Erythroblast (primary cell): ENCODE results near the gene LMAN2.
"Not testable (repeated sequence)": the region's sequence is repeated elsewhere in the genome, so short reads cannot be mapped to it uniquely, and the experiment has no call there.

Experiments
- DNase-seq, 2 experiments: peaks; one replicate each; lab custom pipeline; 2025; lab: John Stamatoyannopoulos, UW
- GATA1 ChIP-seq: IDR thresholded peaks from 2 replicates; pipeline ENCODE4 v1.6.1; 2011; ENCODE audit warnings: low read depth, mild to moderate bottlenecking, control low read depth, low read length, moderate library complexity
- POLR2A ChIP-seq: IDR thresholded peaks from 2 replicates; pipeline ENCODE4 v1.6.1; 2011; ENCODE audit warnings: mild to moderate bottlenecking, low read length

LMAN2 gene

GRCh38 chr5:177355868-177356168 is 4.3 kb upstream of the LMAN2 start:
- no peak for DNase-seq
- TF ChIP-seq POLR2A (no peak), GATA1 (no peak)

GRCh38 chr5:177355162-177355867 is 3.8 kb upstream of the LMAN2 start:
- no peak for TF ChIP-seq POLR2A
- no peak for TF ChIP-seq GATA1
- DNase-seq, result peak; percentile 24 to 29

GRCh38 chr5:177354711-177355110 is 3.2 kb upstream of the LMAN2 start:
- DNase-seq, result no peak
- TF ChIP-seq POLR2A (no peak), GATA1 (no peak)

GRCh38 chr5:177354256-177354655 is 2.8 kb upstream of the LMAN2 start:
- TF ChIP-seq POLR2A, result no peak
- no peak for TF ChIP-seq GATA1
- no peak for DNase-seq

GRCh38 chr5:177353093-177353492 is 1.6 kb upstream of the LMAN2 start:
- no peak for DNase-seq
- no peak for TF ChIP-seq POLR2A
- no peak for TF ChIP-seq GATA1

- TF ChIP-seq POLR2A (no peak), GATA1 (no peak)
- no peak for DNase-seq
Measured at GRCh38 chr5:177350776-177351391, 584 bp downstream of the LMAN2 start.

- no peak for DNase-seq
- TF ChIP-seq GATA1 (no peak), POLR2A (no peak)
Measured at GRCh38 chr5:177349762-177350161, 1.7 kb downstream of the LMAN2 start.

- DNase-seq, result no peak
- TF ChIP-seq POLR2A, result no peak
- no peak for TF ChIP-seq GATA1
Measured at GRCh38 chr5:177349362-177349647, 2.2 kb downstream of the LMAN2 start.

GRCh38 chr5:177347699-177348098 is 3.8 kb downstream of the LMAN2 start:
- TF ChIP-seq GATA1 (no peak), POLR2A (no peak)
- DNase-seq, result no peak

GRCh38 chr5:177346820-177347219 is 4.6 kb downstream of the LMAN2 start:
- no peak for DNase-seq
- TF ChIP-seq GATA1, result no peak
- TF ChIP-seq POLR2A, result no peak

- TF ChIP-seq GATA1 (no peak), POLR2A (no peak)
- no peak for DNase-seq
Measured at GRCh38 chr5:177344891-177345290, 6.6 kb downstream of the LMAN2 start.

GRCh38 chr5:177343777-177344176 is 7.7 kb downstream of the LMAN2 start:
- DNase-seq, result no peak
- TF ChIP-seq POLR2A (no peak), GATA1 (no peak)

GRCh38 chr5:177343000-177343399 is 8.5 kb downstream of the LMAN2 start:
- not testable (repeated sequence) for DNase-seq

- DNase-seq, result no peak
Measured at GRCh38 chr5:177339107-177339638, 12.3 kb downstream of the LMAN2 start.

GRCh38 chr5:177338251-177339106 is 13.0 kb downstream of the LMAN2 start:
- DNase-seq, result no peak
- TF ChIP-seq GATA1 (no peak), POLR2A (no peak)

More at GRCh38 chr5:177339107-177339638, 12.3 kb downstream of the LMAN2 start:
- no peak for TF ChIP-seq GATA1
- TF ChIP-seq POLR2A, result no peak
